HG03460 (cell line): ENCODE results near the gene TPD52L1.

Experiments
- ATAC-seq: cut with Tn5 transposase; IDR thresholded peaks from one replicate; pipeline ENCODE4 v1.9.1; 2021; ENCODE audit not compliant: unreplicated experiment

Gene TPD52L1

DNA sequence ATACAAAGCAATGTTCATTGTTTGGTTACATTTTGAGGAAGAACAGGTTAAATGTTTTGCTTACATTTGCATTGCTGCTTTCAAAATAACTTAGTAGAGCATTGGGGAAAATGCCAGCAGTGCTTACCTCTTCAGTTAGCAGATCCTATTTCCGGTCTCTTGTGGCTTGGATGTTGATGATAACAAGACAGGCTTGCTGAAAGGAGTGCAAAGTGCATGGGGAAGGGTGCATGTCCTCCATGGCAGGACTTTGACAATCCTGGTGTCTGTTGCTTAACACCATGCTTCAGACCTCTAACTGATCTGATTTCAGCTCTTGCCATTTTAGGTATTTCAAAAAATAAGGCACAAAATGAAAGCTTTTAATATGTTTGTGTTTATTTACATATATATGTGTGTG is 21.1 kb downstream of the TPD52L1 start:
- no peak for ATAC-seq

- ATAC-seq, result no peak
These were observed 22.0 kb downstream of the TPD52L1 start for GRCh38 chr6:125175466-125176048.

GRCh38 chr6:125182237-125183008 is 28.9 kb downstream of the TPD52L1 start:
- ATAC-seq, result no peak

GRCh38 chr6:125183391-125183790 is 29.8 kb downstream of the TPD52L1 start:
- ATAC-seq, result no peak

GRCh38 chr6:125188037-125188436 is 34.5 kb downstream of the TPD52L1 start:
- ATAC-seq, result no peak

DNA sequence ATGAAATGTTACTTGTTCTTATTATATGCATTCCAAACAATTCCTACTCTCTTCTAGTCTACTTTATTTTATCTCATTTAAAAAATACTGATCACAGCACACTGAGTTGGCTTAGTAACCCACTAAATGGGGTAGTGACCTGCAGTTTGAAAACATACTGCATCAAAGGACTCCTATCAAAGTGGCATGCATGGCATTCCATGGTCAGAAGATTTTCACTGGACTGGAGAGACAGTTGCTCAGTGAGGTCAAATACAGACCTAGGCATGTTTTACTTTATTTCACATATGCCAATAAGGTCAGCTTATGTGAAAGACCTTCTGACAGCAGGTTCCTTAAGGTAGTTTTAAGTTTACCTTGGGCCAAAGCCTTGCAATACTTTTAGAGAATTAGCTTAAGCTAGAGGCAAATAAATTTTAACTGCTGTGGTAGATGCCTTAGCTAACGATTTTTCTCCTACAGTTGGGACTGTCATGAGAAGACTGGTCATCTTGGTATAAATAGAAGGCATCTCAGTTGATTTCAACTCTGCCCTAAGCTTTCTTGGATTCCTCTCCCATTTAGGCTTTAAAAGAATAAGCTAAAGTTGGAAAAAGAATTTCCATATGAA is 35.1 kb downstream of the TPD52L1 start:
- ATAC-seq, result no peak

DNA sequence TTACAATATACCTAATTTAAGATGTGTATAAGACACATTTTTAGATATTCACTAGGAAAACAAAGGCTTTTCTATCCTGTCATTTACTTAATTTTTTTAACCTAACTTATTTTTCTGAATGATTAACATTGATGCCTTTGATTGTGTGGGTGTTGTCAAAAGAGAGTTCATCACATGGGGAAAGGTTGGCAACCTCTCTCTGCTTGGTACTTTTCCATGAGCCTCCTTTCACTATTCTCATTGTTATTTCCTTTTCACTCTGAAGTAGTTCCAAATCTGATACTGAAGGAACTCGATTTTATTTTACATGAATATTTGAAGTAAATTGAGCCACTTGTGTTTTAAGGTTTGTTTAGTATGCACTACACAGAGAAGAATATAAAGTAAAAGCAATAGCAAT is 35.9 kb downstream of the TPD52L1 start:
- no peak for ATAC-seq

DNA sequence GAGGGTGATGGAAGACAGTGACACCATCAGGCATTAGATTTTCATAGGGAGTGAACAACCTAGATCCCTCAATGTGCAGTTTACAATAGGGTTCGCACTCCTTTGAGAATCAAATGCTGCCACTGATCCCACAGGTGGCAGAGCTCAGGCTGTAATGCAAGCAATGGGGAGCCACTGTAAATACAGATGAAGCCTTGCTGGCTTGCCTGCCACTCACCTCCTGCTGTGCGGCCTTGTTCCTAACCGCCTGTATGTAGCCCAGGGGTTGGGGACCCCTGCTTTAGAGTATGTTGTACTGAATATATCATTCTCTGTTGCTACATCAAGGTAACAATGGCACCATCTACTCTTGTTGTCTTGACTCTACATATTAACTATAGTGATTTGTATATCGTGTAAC is 37.1 kb downstream of the TPD52L1 start:
- ATAC-seq, result no peak

DNA sequence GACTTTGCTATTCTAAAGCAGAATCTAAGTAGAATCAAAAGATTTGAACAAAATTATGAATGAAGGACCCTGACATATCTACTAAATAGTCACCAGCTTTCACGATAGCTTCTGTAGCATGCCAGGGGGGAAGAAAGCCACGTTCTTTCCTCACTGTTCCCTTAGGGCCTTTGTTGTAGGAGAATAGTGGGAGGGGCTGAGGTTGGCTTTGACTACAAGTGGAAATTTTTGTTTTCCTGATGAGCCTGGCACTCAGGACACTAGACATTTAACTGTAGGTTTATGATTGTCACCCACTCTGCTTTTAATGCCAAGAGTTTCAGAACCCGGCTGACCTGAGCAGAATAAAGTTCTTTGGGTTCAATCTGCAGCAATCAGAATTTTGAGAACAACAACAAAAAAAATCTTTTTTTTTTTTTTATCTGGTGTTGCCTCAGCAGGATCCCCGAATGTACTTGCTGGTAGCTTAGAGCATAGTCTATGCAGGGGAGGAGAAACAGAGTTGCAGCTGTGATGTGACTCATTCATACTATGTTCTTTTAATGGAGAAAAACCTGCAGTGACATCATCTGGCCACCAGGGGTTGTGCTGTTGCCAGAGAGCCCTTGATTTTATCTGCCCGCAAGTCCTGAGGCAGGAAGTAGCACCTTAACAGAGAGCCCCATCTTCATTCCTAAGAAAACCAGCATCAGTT is 38.5 kb downstream of the TPD52L1 start:
- ATAC-seq, result peak; percentile 98

DNA sequence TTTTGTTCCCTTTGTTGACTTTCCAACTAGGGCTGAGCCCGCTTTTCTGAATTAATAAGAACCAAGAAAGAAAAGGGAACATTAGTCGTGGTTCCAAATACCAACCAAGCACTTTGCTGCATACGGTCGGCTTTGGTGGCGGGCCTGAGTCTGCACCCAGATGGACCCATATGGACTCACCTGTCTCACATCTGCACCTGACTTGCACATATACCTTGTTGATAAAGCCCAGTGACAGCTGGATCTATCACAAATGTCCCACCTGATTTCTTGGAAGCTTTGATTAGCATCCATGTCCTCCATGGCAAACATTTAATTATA is 39.0 kb downstream of the TPD52L1 start:
- ATAC-seq, result no peak

GRCh38 chr6:125193208-125193607 is 39.6 kb downstream of the TPD52L1 start:
- ATAC-seq, result no peak

DNA sequence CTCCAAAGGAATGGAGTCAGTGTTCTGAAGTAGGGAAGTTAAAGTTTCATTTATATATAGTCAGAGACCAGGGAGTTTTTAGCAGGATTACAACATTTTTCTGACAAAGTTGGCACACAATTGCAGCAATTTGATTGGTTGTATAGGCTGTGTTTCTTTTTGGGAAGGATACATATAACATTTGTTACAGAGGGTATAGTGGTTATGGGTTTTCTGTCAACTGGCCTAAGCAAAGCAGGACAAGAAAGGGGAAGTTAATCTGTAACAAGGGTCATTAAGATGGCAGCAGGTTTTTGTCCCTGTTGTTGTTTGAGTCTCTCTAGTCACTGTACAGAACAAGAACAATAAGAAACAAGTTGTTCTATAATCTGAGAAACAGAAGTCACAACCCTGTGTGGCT is 41.4 kb downstream of the TPD52L1 start:
- ATAC-seq, result no peak

- ATAC-seq, result no peak
These were observed 42.0 kb downstream of the TPD52L1 start for GRCh38 chr6:125195526-125195925.

- no peak for ATAC-seq
These were observed 43.0 kb downstream of the TPD52L1 start for GRCh38 chr6:125196613-125197012.

GRCh38 chr6:125197795-125198269 is 44.3 kb downstream of the TPD52L1 start:
- ATAC-seq, result no peak

DNA sequence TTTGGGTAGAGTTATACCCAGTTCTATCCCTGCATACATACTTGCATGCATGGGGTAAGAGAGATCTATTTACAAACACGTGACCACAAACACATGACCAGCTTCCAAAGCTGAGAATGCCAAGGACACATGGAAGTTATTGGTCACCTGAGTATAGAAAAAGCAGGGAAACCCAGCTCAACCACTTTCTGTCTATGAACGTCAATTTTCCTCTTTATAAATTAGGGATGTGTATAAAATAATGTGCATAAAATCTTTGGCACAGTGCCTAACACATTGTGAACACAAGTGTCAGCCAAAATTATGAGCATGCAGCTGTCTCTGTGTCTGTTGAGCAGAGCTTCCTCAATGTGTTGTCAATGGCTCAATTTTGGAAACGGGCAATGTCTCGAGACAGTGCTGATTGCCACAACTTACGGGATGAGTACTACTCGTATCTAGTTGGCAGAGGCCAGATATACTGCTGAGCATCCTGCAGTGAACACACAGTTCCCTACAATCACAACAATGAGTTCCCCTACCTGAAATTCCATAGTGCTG is 44.9 kb downstream of the TPD52L1 start:
- no peak for ATAC-seq

DNA sequence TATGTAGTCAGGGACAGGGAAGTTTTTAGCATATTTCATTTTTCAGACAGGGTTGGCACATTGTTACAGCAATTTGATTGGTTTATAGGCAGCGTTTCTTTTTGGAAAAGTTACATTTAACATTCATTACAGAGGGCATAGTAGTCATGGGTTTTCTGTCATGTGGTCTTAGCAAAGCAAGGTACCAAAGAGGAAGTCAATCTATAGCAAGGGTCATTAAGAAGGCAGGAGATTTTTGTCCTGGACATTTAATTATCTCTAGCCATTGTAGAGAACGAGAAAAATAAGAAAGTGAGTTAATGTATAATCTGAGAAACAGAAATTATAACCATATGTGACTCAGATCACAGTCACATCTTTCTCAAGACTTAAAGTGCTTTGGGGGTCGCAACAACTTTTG is 47.4 kb downstream of the TPD52L1 start:
- ATAC-seq, result no peak

- no peak for ATAC-seq
These were observed 48.6 kb downstream of the TPD52L1 start for GRCh38 chr6:125201961-125202729.

DNA sequence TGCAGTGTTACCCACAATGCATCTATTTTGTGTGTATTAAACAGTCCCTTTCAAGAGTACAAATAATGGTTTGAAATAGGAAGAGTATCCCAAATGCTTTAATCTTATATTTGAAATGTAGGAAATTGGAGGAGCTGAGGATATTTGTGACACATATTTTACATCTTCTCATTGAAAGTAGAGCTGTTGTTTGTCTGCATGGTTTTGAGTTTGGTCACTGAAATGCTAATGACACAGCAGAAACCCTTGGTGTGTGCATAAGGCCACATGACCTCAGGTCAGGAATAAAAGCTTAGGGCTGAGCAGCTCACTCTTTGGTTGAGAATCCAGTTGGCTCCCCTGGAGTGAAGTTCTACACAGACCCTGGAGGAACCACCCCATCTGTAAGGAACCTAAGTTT is 49.8 kb downstream of the TPD52L1 start:
- no peak for ATAC-seq

GRCh38 chr6:125205931-125206330 is 52.4 kb downstream of the TPD52L1 start:
- ATAC-seq, result no peak

GRCh38 chr6:125206389-125206788 is 52.8 kb downstream of the TPD52L1 start:
- no peak for ATAC-seq
